ENCODE results near the gene ANXA7.

The ANXA7 gene

GRCh38 chr10:73446926-73447325 is 33.1 kb upstream of the ANXA7 start:
- no peak overlapping the region for H3K4me3 ChIP-seq (ENCODE audit: low read depth, low read length)
- no peak for TF ChIP-seq CTCF (IDR thresholded peaks at IDR 0.05; ENCODE audit: borderline replicate concordance, insufficient read depth, low read depth, low read length)

GRCh38 chr10:73444457-73444856 is 30.6 kb upstream of the ANXA7 start:
- no peak overlapping the region for H3K4me3 ChIP-seq (ENCODE audit: low read depth, low read length)
- TF ChIP-seq CTCF (IDR thresholded peaks at IDR 0.05; ENCODE audit: borderline replicate concordance, insufficient read depth, low read depth, low read length) = no peak

GRCh38 chr10:73439605-73440312 is 25.9 kb upstream of the ANXA7 start:
- no peak for TF ChIP-seq CTCF (IDR thresholded peaks at IDR 0.05; ENCODE audit: borderline replicate concordance, insufficient read depth, low read depth, low read length)

GRCh38 chr10:73439055-73439454 is 25.2 kb upstream of the ANXA7 start:
- H3K4me3 ChIP-seq (ENCODE audit: low read depth, low read length) = no peak overlapping the region

More at GRCh38 chr10:73439605-73440312, 25.9 kb upstream of the ANXA7 start:
- H3K4me3 ChIP-seq (ENCODE audit: low read depth, low read length) = no peak overlapping the region

GRCh38 chr10:73433538-73433867 is 19.6 kb upstream of the ANXA7 start, which contains the start of gene MSS51:
Gene MSS51 (minus strand): TSS chr10:73433561. CDS start chr10:73428284, 5,277 bp downstream.
- no peak within 1 kb of the TSS for H3K4me3 ChIP-seq (ENCODE audit: low read depth, low read length)
- no peak for TF ChIP-seq CTCF (IDR thresholded peaks at IDR 0.05; ENCODE audit: borderline replicate concordance, insufficient read depth, low read depth, low read length)

More at GRCh38 chr10:73439055-73439454, 25.2 kb upstream of the ANXA7 start:
- no peak for TF ChIP-seq CTCF (IDR thresholded peaks at IDR 0.05; ENCODE audit: borderline replicate concordance, insufficient read depth, low read depth, low read length)

- no peak overlapping the region for H3K4me3 ChIP-seq (ENCODE audit: low read depth, low read length)
- TF ChIP-seq CTCF (IDR thresholded peaks at IDR 0.05; ENCODE audit: borderline replicate concordance, insufficient read depth, low read depth, low read length) = no peak
Observed at GRCh38 chr10:73432646-73433537, 19.0 kb upstream of the ANXA7 start.

Measured in GM12875 (cell line).